ENCODE data around the gene SLC1A6. TPM values are rescaled to one million over a fixed set of nuclear protein-coding genes. Genes with fewer than 3 reads are reported as not detected.

Gene SLC1A6
- total RNA-seq, 1 experiment from 2014 or later = 0.62 TPM

- no peaks in the 10 kb centered on the region for H3K36me3 ChIP-seq (replicated peaks; ENCODE audit: control insufficient read depth, insufficient read depth, low read length)
- DNase-seq = no peak
- H3K27me3 ChIP-seq (ENCODE audit: control insufficient read depth, insufficient read depth, low read length) = no peaks in the 10 kb centered on the region
- H3K4me3 ChIP-seq (ENCODE audit: insufficient read depth, low read depth, low read length) = no peak overlapping the region
These were observed 36.1 kb downstream of the SLC1A6 start for GRCh38 chr19:14943601-14944000.

- DNase-seq = no peak
- Histone ChIP-seq H3K27me3 (ENCODE audit: control insufficient read depth, insufficient read depth, low read length) (no peaks in the 10 kb centered on the region), H3K4me3 (ENCODE audit: insufficient read depth, low read depth, low read length) (no peak within 1 kb of the TSS), H3K36me3 (replicated peaks; ENCODE audit: control insufficient read depth, insufficient read depth, low read length) (no peaks in the 10 kb centered on the region)
These were observed 38.5 kb downstream of the SLC1A6 start, which contains the start of gene OR7C2 for GRCh38 chr19:14941189-14941588. TSS of gene OR7C2 (plus strand) at chr19:14941489. CDS start at chr19:14941489, 0 bp downstream.

- no peaks in the 10 kb centered on the region for H3K27me3 ChIP-seq (ENCODE audit: control insufficient read depth, insufficient read depth, low read length)
These were observed 39.4 kb downstream of the SLC1A6 start for GRCh38 chr19:14940266-14940665.

GRCh38 chr19:14933506-14933905 is 46.2 kb downstream of the SLC1A6 start:
- no peak overlapping the region for H3K4me3 ChIP-seq (ENCODE audit: insufficient read depth, low read depth, low read length)
- H3K36me3 ChIP-seq (replicated peaks; ENCODE audit: control insufficient read depth, insufficient read depth, low read length) = no peaks in the 10 kb centered on the region
- DNase-seq = no peak
- H3K27me3 ChIP-seq (ENCODE audit: control insufficient read depth, insufficient read depth, low read length) = no peaks in the 10 kb centered on the region

More at GRCh38 chr19:14940266-14940665, 39.4 kb downstream of the SLC1A6 start:
- no peak for DNase-seq
- Histone ChIP-seq H3K4me3 (ENCODE audit: insufficient read depth, low read depth, low read length) (no peak overlapping the region), H3K36me3 (replicated peaks; ENCODE audit: control insufficient read depth, insufficient read depth, low read length) (no peaks in the 10 kb centered on the region)

- no peak overlapping the region for H3K4me3 ChIP-seq (ENCODE audit: insufficient read depth, low read depth, low read length)
- DNase-seq = peak; percentile 40
- H3K36me3 ChIP-seq (replicated peaks; ENCODE audit: control insufficient read depth, insufficient read depth, low read length) = no peaks in the 10 kb centered on the region
- H3K27me3 ChIP-seq (ENCODE audit: control insufficient read depth, insufficient read depth, low read length) = no peaks in the 10 kb centered on the region
These were observed 62.8 kb downstream of the SLC1A6 start for GRCh38 chr19:14916848-14917247.

GRCh38 chr19:14915116-14915515 is 64.5 kb downstream of the SLC1A6 start:
- no peaks in the 10 kb centered on the region for H3K27me3 ChIP-seq (ENCODE audit: control insufficient read depth, insufficient read depth, low read length)
- H3K36me3 ChIP-seq (replicated peaks; ENCODE audit: control insufficient read depth, insufficient read depth, low read length) = no peaks in the 10 kb centered on the region
- no peak overlapping the region for H3K4me3 ChIP-seq (ENCODE audit: insufficient read depth, low read depth, low read length)
- DNase-seq = no peak

GRCh38 chr19:14906711-14907110 is 73.0 kb downstream of the SLC1A6 start:
- no peak for DNase-seq
- Histone ChIP-seq H3K36me3 (replicated peaks; ENCODE audit: control insufficient read depth, insufficient read depth, low read length) (no peaks in the 10 kb centered on the region), H3K4me3 (ENCODE audit: insufficient read depth, low read depth, low read length) (no peak overlapping the region), H3K27me3 (ENCODE audit: control insufficient read depth, insufficient read depth, low read length) (no peaks in the 10 kb centered on the region)

GRCh38 chr19:14901675-14902260 is 77.9 kb downstream of the SLC1A6 start:
- Histone ChIP-seq H3K36me3 (replicated peaks; ENCODE audit: control insufficient read depth, insufficient read depth, low read length) (no peaks in the 10 kb centered on the region), H3K27me3 (ENCODE audit: control insufficient read depth, insufficient read depth, low read length) (no peaks in the 10 kb centered on the region), H3K4me3 (ENCODE audit: insufficient read depth, low read depth, low read length) (no peak overlapping the region)
- DNase-seq = no peak

Other genes starting within 250 kb of the SLC1A6 start
- not detected in 2 replicates for gene ADGRE2, start 201.3 kb downstream of the SLC1A6 start, total RNA-seq (2014; rRNA removed; shearing (Covaris generic))
- gene OR7A5, start 144.7 kb downstream of the SLC1A6 start, total RNA-seq (2014; rRNA removed; shearing (Covaris generic)) = not detected in 2 replicates
- gene OR7C1, start 144.7 kb downstream of the SLC1A6 start, total RNA-seq (2014; rRNA removed; shearing (Covaris generic)) = not detected in 2 replicates
- not detected in 2 replicates for gene OR7A10, start 130.9 kb downstream of the SLC1A6 start, total RNA-seq (2014; rRNA removed; shearing (Covaris generic))
- not detected in 2 replicates for gene OR7A17, start 93.7 kb downstream of the SLC1A6 start, total RNA-seq (2014; rRNA removed; shearing (Covaris generic))
- not detected in 2 replicates for gene OR7C2, start 38.4 kb downstream of the SLC1A6 start, total RNA-seq (2014; rRNA removed; shearing (Covaris generic))
- not detected in 2 replicates for gene CASP14, start 69.6 kb upstream of the SLC1A6 start, total RNA-seq (2014; rRNA removed; shearing (Covaris generic))
- gene OR1I1, start 102.3 kb upstream of the SLC1A6 start, total RNA-seq (2014; rRNA removed; shearing (Covaris generic)) = not detected in 2 replicates
- gene SYDE1, start 127.5 kb upstream of the SLC1A6 start, total RNA-seq (2014; rRNA removed; shearing (Covaris generic)) = 13.7 and 17.5 TPM in 2 replicates
- gene NOTCH3, start 221.1 kb upstream of the SLC1A6 start, total RNA-seq (2014; rRNA removed; shearing (Covaris generic)) = 47.0 and 52.1 TPM in 2 replicates